Measurements from ENCODE around the gene IFT80. TPM values are rescaled to one million over a fixed set of nuclear protein-coding genes. Genes with fewer than 3 reads are reported as not detected.

The IFT80 gene
- total and polyA plus RNA-seq, 2 donors from 2014 or later = 17.5 to 36.6 TPM

DNA sequence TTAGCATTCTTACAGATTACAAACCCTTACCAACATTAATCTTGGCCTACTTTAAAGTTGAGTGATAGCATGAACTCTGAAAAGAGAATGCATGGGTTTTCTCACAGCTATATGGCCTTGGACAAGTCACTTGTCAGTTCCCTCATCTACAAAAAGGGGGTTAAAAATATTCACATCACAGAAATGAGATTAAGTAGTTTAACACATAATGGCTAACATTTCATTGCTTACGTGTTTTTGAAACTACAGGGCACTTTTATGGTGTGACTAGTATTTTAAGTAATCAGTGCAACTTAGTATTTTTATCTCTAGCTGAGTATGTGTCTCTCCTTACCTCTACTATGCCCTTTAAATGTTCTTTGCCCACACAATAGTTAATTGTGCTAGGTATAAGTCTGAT, 36.7 kb upstream of the IFT80 start:
- no peak overlapping the region for H3K27ac ChIP-seq (ENCODE audit: low read depth in 2 of 2, low read length in 2 of 2)
- no peak overlapping the region for H3K4me3 ChIP-seq (ENCODE audit: low read length in 3 of 3)
- H3K27me3 ChIP-seq (ENCODE audit: control insufficient read depth, insufficient read depth, low read length) = no peaks in the 10 kb centered on the region
- TF ChIP-seq, protein P1, sequence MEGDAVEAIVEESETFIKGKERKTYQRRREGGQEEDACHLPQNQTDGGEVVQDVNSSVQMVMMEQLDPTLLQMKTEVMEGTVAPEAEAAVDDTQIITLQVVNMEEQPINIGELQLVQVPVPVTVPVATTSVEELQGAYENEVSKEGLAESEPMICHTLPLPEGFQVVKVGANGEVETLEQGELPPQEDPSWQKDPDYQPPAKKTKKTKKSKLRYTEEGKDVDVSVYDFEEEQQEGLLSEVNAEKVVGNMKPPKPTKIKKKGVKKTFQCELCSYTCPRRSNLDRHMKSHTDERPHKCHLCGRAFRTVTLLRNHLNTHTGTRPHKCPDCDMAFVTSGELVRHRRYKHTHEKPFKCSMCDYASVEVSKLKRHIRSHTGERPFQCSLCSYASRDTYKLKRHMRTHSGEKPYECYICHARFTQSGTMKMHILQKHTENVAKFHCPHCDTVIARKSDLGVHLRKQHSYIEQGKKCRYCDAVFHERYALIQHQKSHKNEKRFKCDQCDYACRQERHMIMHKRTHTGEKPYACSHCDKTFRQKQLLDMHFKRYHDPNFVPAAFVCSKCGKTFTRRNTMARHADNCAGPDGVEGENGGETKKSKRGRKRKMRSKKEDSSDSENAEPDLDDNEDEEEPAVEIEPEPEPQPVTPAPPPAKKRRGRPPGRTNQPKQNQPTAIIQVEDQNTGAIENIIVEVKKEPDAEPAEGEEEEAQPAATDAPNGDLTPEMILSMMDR (IDR thresholded peaks at IDR 0.05; ENCODE audit: borderline replicate concordance, extremely low read depth, insufficient read depth) = no peak
- H3K4me1 ChIP-seq (ENCODE audit: control insufficient read depth in 2 of 3, insufficient read depth in 2 of 3, low read depth in 1 of 3, low read length in 3 of 3) = no peaks in the 10 kb centered on the region
- no peak overlapping the region for H3K9ac ChIP-seq (ENCODE audit: low read length in 3 of 3)
- no peaks in the 10 kb centered on the region for H3K9me3 ChIP-seq (ENCODE audit: control insufficient read depth in 2 of 3, insufficient read depth in 1 of 3, low read length in 3 of 3)
- no peak for FAIRE-seq
- H3K36me3 ChIP-seq (ENCODE audit: control insufficient read depth in 2 of 3, insufficient read depth in 3 of 3, low read length in 3 of 3) = peaks cover 0 to 12% (median 5%) of the 10 kb centered on the region in 3 donors
- DNase-seq = no peak
- intact Hi-C loops (cut with DNase I) = no loop called here

- no peak for DNase-seq
- H3K36me3 ChIP-seq (ENCODE audit: control insufficient read depth in 2 of 3, insufficient read depth in 3 of 3, low read length in 3 of 3) = peaks cover 0 to 16% (median 5%) of the 10 kb centered on the region in 3 donors
Observed at GRCh38 chr3:160435095-160435494, 36.1 kb upstream of the IFT80 start.

DNA sequence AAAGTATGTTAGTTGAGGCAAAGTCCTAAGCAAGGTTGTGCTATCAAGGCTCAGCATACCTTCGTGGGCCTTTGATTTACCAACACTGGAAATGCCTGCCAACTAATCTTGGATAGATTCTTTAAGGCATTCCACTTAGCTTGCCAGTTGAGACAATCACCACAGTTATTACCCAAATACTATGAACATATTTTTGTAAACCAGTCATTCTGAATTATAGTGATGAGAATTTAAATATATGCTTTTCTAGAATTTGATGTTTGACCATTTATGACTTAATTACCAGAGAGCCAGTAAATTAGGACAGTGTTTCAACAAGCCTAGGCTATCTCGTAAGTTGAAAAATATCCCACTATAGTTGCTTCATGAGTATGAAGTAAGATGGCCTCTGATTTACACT, 35.0 kb upstream of the IFT80 start:
- Histone ChIP-seq H3K27ac (ENCODE audit: low read depth in 2 of 2, low read length in 2 of 2) (no peak overlapping the region), H3K36me3 (ENCODE audit: control insufficient read depth in 2 of 3, insufficient read depth in 3 of 3, low read length in 3 of 3) (peaks cover 0 to 16% (median 5%) of the 10 kb centered on the region in 3 donors), H3K27me3 (ENCODE audit: control insufficient read depth, insufficient read depth, low read length) (no peaks in the 10 kb centered on the region), H3K4me1 (ENCODE audit: control insufficient read depth in 2 of 3, insufficient read depth in 2 of 3, low read depth in 1 of 3, low read length in 3 of 3) (no peaks in the 10 kb centered on the region), H3K9me3 (ENCODE audit: control insufficient read depth in 2 of 3, insufficient read depth in 1 of 3, low read length in 3 of 3) (no peaks in the 10 kb centered on the region), H3K4me3 (ENCODE audit: low read length in 3 of 3) (no peak overlapping the region), H3K9ac (ENCODE audit: low read length in 3 of 3) (no peak overlapping the region)
- TF ChIP-seq, protein P1 (IDR thresholded peaks at IDR 0.05; ENCODE audit: borderline replicate concordance, extremely low read depth, insufficient read depth) = no peak
- intact Hi-C loops (cut with DNase I) = no loop called here
- DNase-seq (no peak), FAIRE-seq (no peak)

More at GRCh38 chr3:160435095-160435494, 36.1 kb upstream of the IFT80 start:
- H3K27me3 ChIP-seq (ENCODE audit: control insufficient read depth, insufficient read depth, low read length) = no peaks in the 10 kb centered on the region
- no peaks in the 10 kb centered on the region for H3K4me1 ChIP-seq (ENCODE audit: control insufficient read depth in 2 of 3, insufficient read depth in 2 of 3, low read depth in 1 of 3, low read length in 3 of 3)
- no peak for FAIRE-seq
- H3K9ac ChIP-seq (ENCODE audit: low read length in 3 of 3) = no peak overlapping the region
- H3K27ac ChIP-seq (ENCODE audit: low read depth in 2 of 2, low read length in 2 of 2) = no peak overlapping the region
- TF ChIP-seq, protein P1 (IDR thresholded peaks at IDR 0.05; ENCODE audit: borderline replicate concordance, extremely low read depth, insufficient read depth) = no peak
- H3K9me3 ChIP-seq (ENCODE audit: control insufficient read depth in 2 of 3, insufficient read depth in 1 of 3, low read length in 3 of 3) = no peaks in the 10 kb centered on the region
- H3K4me3 ChIP-seq (ENCODE audit: low read length in 3 of 3) = no peak overlapping the region
- intact Hi-C loops (cut with DNase I) = no loop called here

DNA sequence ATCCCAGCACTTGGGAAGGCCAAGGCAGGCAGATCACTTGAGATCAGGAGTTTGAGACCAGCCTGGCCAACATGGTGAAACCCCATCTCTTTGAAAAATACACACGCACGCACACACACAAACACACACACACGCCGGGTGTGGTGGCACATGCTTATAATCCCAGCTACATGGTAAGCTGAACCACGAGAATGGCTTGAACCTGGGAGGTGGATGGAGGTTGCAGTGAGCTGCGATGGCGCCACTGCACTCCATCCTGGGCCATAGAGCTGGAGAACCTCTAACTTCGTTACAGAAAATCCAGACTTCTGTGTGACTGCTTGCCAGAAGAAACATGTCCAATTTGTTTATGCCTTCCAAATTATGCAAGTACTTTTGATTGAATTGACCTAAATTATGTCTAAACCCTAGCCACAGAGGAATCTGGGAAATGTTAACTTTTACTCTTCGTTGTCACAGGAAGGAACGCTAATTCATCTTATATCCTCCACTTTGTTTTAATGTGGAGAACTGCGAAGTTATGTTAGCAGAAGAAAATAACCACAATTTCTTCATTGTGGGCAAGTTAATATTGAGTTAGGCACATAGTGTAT, 28.9 kb upstream of the IFT80 start:
- Histone ChIP-seq H3K27me3 (ENCODE audit: control insufficient read depth, insufficient read depth, low read length) (no peaks in the 10 kb centered on the region), H3K9ac (ENCODE audit: low read length in 3 of 3) (no peak overlapping the region), H3K36me3 (ENCODE audit: control insufficient read depth in 2 of 3, insufficient read depth in 3 of 3, low read length in 3 of 3) (peaks cover 5 to 24% (median 11%) of the 10 kb centered on the region in 3 donors), H3K4me1 (ENCODE audit: control insufficient read depth in 2 of 3, insufficient read depth in 2 of 3, low read depth in 1 of 3, low read length in 3 of 3) (no peaks in the 10 kb centered on the region), H3K9me3 (ENCODE audit: control insufficient read depth in 2 of 3, insufficient read depth in 1 of 3, low read length in 3 of 3) (no peaks in the 10 kb centered on the region), H3K27ac (ENCODE audit: low read depth in 2 of 2, low read length in 2 of 2) (no peak overlapping the region), H3K4me3 (ENCODE audit: low read length in 3 of 3) (no peak overlapping the region)
- intact Hi-C loops (cut with DNase I) = no loop called here
- FAIRE-seq = no peak
- DNase-seq = no peak
- TF ChIP-seq, protein P1 (IDR thresholded peaks at IDR 0.05; ENCODE audit: borderline replicate concordance, extremely low read depth, insufficient read depth) = no peak

All from kidney (tissue), 14 donors.